HG03175 (cell line): ENCODE data around the gene EPG5.
A peak's percentile ranks its signal among the peaks of the same experiment; 100 is the strongest.

Source experiments
- ATAC-seq: cut with Tn5 transposase; IDR thresholded peaks from one replicate; pipeline ENCODE4 v1.9.1; 2021; ENCODE audit warnings: mild to moderate bottlenecking, moderate library complexity; ENCODE audit not compliant: unreplicated experiment

EPG5 gene

GRCh38 chr18:45923138-45923537 is 44.0 kb downstream of the EPG5 start:
- ATAC-seq, result no peak

GRCh38 chr18:45920367-45920766 is 46.8 kb downstream of the EPG5 start:
- no peak for ATAC-seq

GRCh38 chr18:45916302-45916701 is 50.8 kb downstream of the EPG5 start:
- ATAC-seq, result no peak

- ATAC-seq, result no peak
Measured at GRCh38 chr18:45913276-45913675, 53.9 kb downstream of the EPG5 start.

- peak; percentile 79 for ATAC-seq
Measured at GRCh38 chr18:45910405-45911023, 56.6 kb downstream of the EPG5 start.

GRCh38 chr18:45901654-45902210 is 65.4 kb downstream of the EPG5 start:
- no peak for ATAC-seq

GRCh38 chr18:45900623-45901022 is 66.5 kb downstream of the EPG5 start:
- no peak for ATAC-seq

GRCh38 chr18:45896991-45897390 is 70.1 kb downstream of the EPG5 start:
- no peak for ATAC-seq

GRCh38 chr18:45896452-45896851 is 70.7 kb downstream of the EPG5 start:
- no peak for ATAC-seq

- no peak for ATAC-seq
Measured at GRCh38 chr18:45895339-45895738, 71.8 kb downstream of the EPG5 start.

GRCh38 chr18:45894818-45895217 is 72.3 kb downstream of the EPG5 start:
- ATAC-seq, result no peak

- no peak for ATAC-seq
Measured at GRCh38 chr18:45891806-45892205, 75.3 kb downstream of the EPG5 start.

- ATAC-seq, result no peak
Measured at GRCh38 chr18:45890606-45891005, 76.5 kb downstream of the EPG5 start.

GRCh38 chr18:45889419-45890064 is 77.6 kb downstream of the EPG5 start:
- ATAC-seq, result no peak

- no peak for ATAC-seq
Measured at GRCh38 chr18:45887585-45887984, 79.5 kb downstream of the EPG5 start.

GRCh38 chr18:45880876-45881558 is 86.1 kb downstream of the EPG5 start:
- no peak for ATAC-seq

- ATAC-seq, result peak; percentile 91
Measured at GRCh38 chr18:45879681-45880655, 87.2 kb downstream of the EPG5 start.

- no peak for ATAC-seq
Measured at GRCh38 chr18:45877403-45877802, 89.7 kb downstream of the EPG5 start.

- no peak for ATAC-seq
Measured at GRCh38 chr18:45876161-45876560, 91.0 kb downstream of the EPG5 start.

- ATAC-seq, result peak; percentile 87
Measured at GRCh38 chr18:45874491-45875184, 92.5 kb downstream of the EPG5 start.
